GM23338 (cell line): ENCODE measurements around the gene CERK. TPM values are rescaled to one million over a fixed set of nuclear protein-coding genes. Genes with fewer than 3 reads are reported as not detected.

Experiments
- ATAC-seq: fragments of 200-7000 bp; cut with Tn5 transposase; 3 replicates; pipeline ENCODE4 v1.9.1; 2020
- DNase-seq: peaks from one replicate; pipeline ENCODE4 v3.0.0-alpha.2; 2015; ENCODE audit warnings: low spot score
- H2AFZ ChIP-seq: fragments of 200-600 bp; sonication (generic); 2 replicates; pipeline ENCODE4 v1.8.0; 2016; ENCODE audit warnings: antibody characterized with exemption, mild to moderate bottlenecking, moderate library complexity
- H3F3A ChIP-seq: fragments of 200-600 bp; sonication (generic); replicated peaks from 2 replicates; pipeline ENCODE4 v1.8.0; 2017; ENCODE audit warnings: antibody characterized with exemption, mixed run types, low read depth
- H3K27ac ChIP-seq: fragments of 200-600 bp; sonication (generic); 2 replicates; pipeline ENCODE4 v1.6.1; 2016; ENCODE audit warnings: low read depth
- H3K27me3 ChIP-seq: fragments of 200-600 bp; sonication (generic); 2 replicates; pipeline ENCODE4 v1.8.0; 2016; ENCODE audit warnings: mild to moderate bottlenecking, mixed run types, moderate library complexity; ENCODE audit not compliant: insufficient read depth
- H3K36me3 ChIP-seq: fragments of 200-600 bp; sonication (generic); 2 replicates; pipeline ENCODE4 v1.8.0; 2016; ENCODE audit warnings: mild to moderate bottlenecking; ENCODE audit not compliant: insufficient read depth
- H3K4me1 ChIP-seq: fragments of 200-600 bp; sonication (generic); 2 replicates; pipeline ENCODE4 v1.8.0; 2016; ENCODE audit warnings: mild to moderate bottlenecking, moderate library complexity; ENCODE audit not compliant: insufficient read depth
- H3K4me2 ChIP-seq: fragments of 200-600 bp; sonication (generic); 2 replicates; pipeline ENCODE4 v1.7.1; 2017; ENCODE audit warnings: mixed run types
- H3K4me3 ChIP-seq: fragments of 200-600 bp; sonication (generic); 2 replicates; pipeline ENCODE4 v1.6.1; 2016; ENCODE audit warnings: mixed run types
- H3K79me2 ChIP-seq: fragments of 200-600 bp; sonication (generic); replicated peaks from 2 replicates; pipeline ENCODE4 v1.8.0; 2017; ENCODE audit warnings: mild to moderate bottlenecking; ENCODE audit not compliant: insufficient read depth
- H3K9me2 ChIP-seq: fragments of 200-600 bp; sonication (generic); 2 replicates; pipeline ENCODE4 v1.8.0; 2017; ENCODE audit not compliant: insufficient read depth
- H4K20me1 ChIP-seq: fragments of 200-600 bp; sonication (generic); replicated peaks from 2 replicates; pipeline ENCODE4 v1.8.0; 2017; ENCODE audit warnings: mild to moderate bottlenecking; ENCODE audit not compliant: insufficient read depth
- H3K27ac Mint-ChIP-seq: 2 replicates; pipeline ENCODE4 v1.8.0; 2020; ENCODE audit warnings: inconsistent platforms, mild to moderate bottlenecking, moderate library complexity, mixed read lengths
- H3K27me3 Mint-ChIP-seq: 3 replicates; pipeline ENCODE4 v1.8.0; 2022; ENCODE audit warnings: low read depth, mild to moderate bottlenecking, moderate library complexity, mixed read lengths, inconsistent platforms; ENCODE audit not compliant: insufficient read depth, poor library complexity
- H3K36me3 Mint-ChIP-seq: 3 replicates; pipeline ENCODE4 v1.8.0; 2021; ENCODE audit warnings: low read depth, mild to moderate bottlenecking, inconsistent platforms, moderate library complexity, mixed read lengths
- H3K4me1 Mint-ChIP-seq: 3 replicates; pipeline ENCODE4 v1.8.0; 2020; ENCODE audit warnings: mild to moderate bottlenecking, inconsistent platforms, mixed read lengths
- H3K4me3 Mint-ChIP-seq: 3 replicates; pipeline ENCODE4 v1.8.0; 2021; ENCODE audit warnings: moderate library complexity, mild to moderate bottlenecking, inconsistent platforms, mixed read lengths
- H3K9me3 Mint-ChIP-seq: 3 replicates; pipeline ENCODE4 v1.8.0; 2020; ENCODE audit warnings: moderate library complexity, mild to moderate bottlenecking, inconsistent platforms, mixed read lengths
- EZH2 ChIP-seq: fragments of 200-600 bp; sonication (generic); IDR thresholded peaks from one replicate; pipeline ENCODE4 v1.8.0; 2017; ENCODE audit warnings: antibody characterized with exemption, mild to moderate bottlenecking, low read depth; ENCODE audit not compliant: unreplicated experiment
- EZH2phosphoT487 ChIP-seq: fragments of 200-600 bp; sonication (generic); IDR thresholded peaks from one replicate; pipeline ENCODE4 v1.8.1; 2018; ENCODE audit warnings: antibody characterized with exemption; ENCODE audit not compliant: unreplicated experiment
- JUNB ChIP-seq: IDR thresholded peaks from one replicate; pipeline ENCODE4 v1.6.1; 2016; ENCODE audit warnings: antibody characterized with exemption; ENCODE audit not compliant: unreplicated experiment
- STAT1 ChIP-seq: IDR thresholded peaks from one replicate; pipeline ENCODE4 v1.6.1; 2016; ENCODE audit warnings: antibody characterized with exemption; ENCODE audit not compliant: unreplicated experiment
- ZNF462 ChIP-seq: fragments of 250-450 bp; sonication (Bioruptor Pico); IDR thresholded peaks from 2 replicates; pipeline ENCODE4 v1.5.0; 2020; ENCODE audit warnings: mild to moderate bottlenecking, moderate library complexity
- polyA plus RNA-seq: library from polyadenylated mRNA; unstranded; fragments of >200 nt; fragmentation: Nextera tagmentation; extraction: Ambion mirVana; gene quantifications from 2 replicates; pipeline ENCODE4 v1.2.1, GENCODE V29; 2016
- total RNA-seq: library from RNA; depleted of rRNA; stranded (reverse); fragments of >200 nt; shearing (Covaris generic); gene quantifications from 2 replicates; pipeline ENCODE4 v1.2.3, GENCODE V29; 2014

Gene CERK
- total and polyA plus RNA-seq, 2 experiments from 2014 or later, result 12.7 to 62.9 TPM

- Histone ChIP-seq H3K9me2 (no peaks in the 10 kb centered on the region), H3K79me2 (no peaks in the 10 kb centered on the region), H4K20me1 (no peaks in the 10 kb centered on the region), H3K36me3 (no peaks in the 10 kb centered on the region), H3K27ac (no peak overlapping the region), H3K4me3 (no peak overlapping the region), H3K4me1 (no peaks in the 10 kb centered on the region), H3K4me2 (no peak overlapping the region), H2AFZ (no peak overlapping the region), H3K27me3 (no peaks in the 10 kb centered on the region), H3F3A (no peaks in the 10 kb centered on the region)
- H3K36me3 Mint-ChIP-seq, result no peaks in the 10 kb centered on the region
- no peak for TF ChIP-seq JUNB
- H3K9me3 Mint-ChIP-seq, result no peaks in the 10 kb centered on the region
- no peak overlapping the region for H3K27ac Mint-ChIP-seq
- no peak overlapping the region for H3K4me3 Mint-ChIP-seq
- DNase-seq (no peak), ATAC-seq (no peak)
- peaks cover 14% of the 10 kb centered on the region for H3K27me3 Mint-ChIP-seq
- peaks cover 22% of the 10 kb centered on the region for H3K4me1 Mint-ChIP-seq
Measured at GRCh38 chr22:46655861-46656608, 82.0 kb downstream of the CERK start.

GRCh38 chr22:46654927-46655595, 83.0 kb downstream of the CERK start:
- Histone ChIP-seq H3K4me2 (no peak overlapping the region), H3K27me3 (no peaks in the 10 kb centered on the region), H3F3A (no peaks in the 10 kb centered on the region), H3K79me2 (no peaks in the 10 kb centered on the region), H2AFZ (no peak overlapping the region), H3K4me3 (no peak overlapping the region), H4K20me1 (no peaks in the 10 kb centered on the region), H3K27ac (no peak overlapping the region), H3K9me2 (no peaks in the 10 kb centered on the region), H3K4me1 (no peaks in the 10 kb centered on the region), H3K36me3 (no peaks in the 10 kb centered on the region)
- H3K9me3 Mint-ChIP-seq, result no peaks in the 10 kb centered on the region
- DNase-seq, result no peak
- no peaks in the 10 kb centered on the region for H3K36me3 Mint-ChIP-seq
- H3K4me1 Mint-ChIP-seq, result peaks cover 13% of the 10 kb centered on the region
- no peak overlapping the region for H3K27ac Mint-ChIP-seq
- peaks cover 14% of the 10 kb centered on the region for H3K27me3 Mint-ChIP-seq
- no peak for TF ChIP-seq STAT1
- no peak for TF ChIP-seq EZH2phosphoT487
- no peak for TF ChIP-seq ZNF462 (CRISPR knock-in tag)
- no peak for TF ChIP-seq EZH2
- no peak for ATAC-seq
- no peak overlapping the region for H3K4me3 Mint-ChIP-seq
